SK-N-SH (cell line): Measurements from ENCODE around the gene SHMT2. TPM values are rescaled to one million over a fixed set of nuclear protein-coding genes. Genes with fewer than 3 reads are reported as not detected.

ENCODE experiments used
- CTCF ChIA-PET: fragments of 300-600, 350-600 bp; formaldehyde crosslinking; extraction: SDS; loops from one replicate; lab custom pipeline; 2021; lab: Yijun Ruan, JAX
- POLR2A ChIA-PET: fragments of 350-600 bp; sonication (Branson Sonifier 250); formaldehyde crosslinking; extraction: SDS; loops from one replicate; lab custom pipeline; 2020; ENCODE audit warnings: antibody characterized with exemption, inconsistent platforms; lab: Yijun Ruan, JAX
- DNase-seq: peaks from one replicate; pipeline ENCODE4 v3.0.0; 2012
- H2AFZ ChIP-seq: fragments of 200-600 bp; sonication (generic); 2 replicates; pipeline ENCODE4 v1.8.1; 2016; ENCODE audit warnings: antibody characterized with exemption, mild to moderate bottlenecking, low read depth
- H3F3A ChIP-seq: fragments of 200-600 bp; sonication (generic); replicated peaks from 2 replicates; pipeline ENCODE3; 2016; ENCODE audit warnings: antibody characterized with exemption, mild to moderate bottlenecking; ENCODE audit not compliant: insufficient read depth
- H3K27ac ChIP-seq, 2 experiments: fragments of 200-500 bp in 1 of 2; fragments of 200-600 bp in 1 of 2; sonication (Bioruptor generic) in 1 of 2; sonication (generic), shearing (Covaris generic) in 1 of 2; 2 replicates each; pipeline versions ENCODE4 v1.5.1 to v1.6.1; 2014 to 2016; ENCODE audit warnings: low read depth in 2 of 2, inconsistent platforms in 1 of 2, low read length in 1 of 2, mild to moderate bottlenecking in 1 of 2, mixed read lengths in 1 of 2
- H3K27me3 ChIP-seq: fragments of 200-600 bp; sonication (generic), shearing (Covaris generic); 2 replicates; pipeline ENCODE4 v1.6.1; 2016; ENCODE audit warnings: mixed run types; ENCODE audit not compliant: insufficient read depth
- H3K36me3 ChIP-seq, 2 experiments: fragments of 200-500 bp in 1 of 2; fragments of 200-600 bp in 1 of 2; sonication (Bioruptor generic) in 1 of 2; sonication (generic) in 1 of 2; replicated peaks in 1 of 2; 2 replicates each; pipeline versions ENCODE3 to v1.5.1; 2014 to 2016; ENCODE audit warnings: low read length in 1 of 2, mild to moderate bottlenecking in 1 of 2; ENCODE audit not compliant: insufficient read depth in 2 of 2, control insufficient read depth in 1 of 2
- H3K4me1 ChIP-seq, 2 experiments: fragments of 200-500 bp in 1 of 2; fragments of 200-600 bp in 1 of 2; sonication (Bioruptor generic) in 1 of 2; sonication (generic), shearing (Covaris generic) in 1 of 2; 2 replicates each; pipeline versions ENCODE4 v1.5.1 to v1.6.1; 2014 to 2016; ENCODE audit warnings: low read depth in 1 of 2, low read length in 1 of 2, mixed run types in 1 of 2; ENCODE audit not compliant: insufficient read depth in 2 of 2, control insufficient read depth in 1 of 2
- H3K4me2 ChIP-seq: fragments of 200-600 bp; sonication (generic), shearing (Covaris generic); 2 replicates; pipeline ENCODE4 v1.6.1; 2017; ENCODE audit warnings: mixed run types
- H3K4me3 ChIP-seq, 2 experiments: fragments of 200-500 bp in 1 of 2; fragments of 200-600 bp in 1 of 2; sonication (Bioruptor generic) in 1 of 2; sonication (generic), shearing (Covaris generic) in 1 of 2; 2 replicates each; pipeline versions ENCODE4 v1.5.1 to v1.8.1; 2014 to 2016; ENCODE audit warnings: low read depth in 2 of 2, inconsistent platforms in 1 of 2, low read length in 1 of 2, mild to moderate bottlenecking in 1 of 2, mixed read lengths in 1 of 2, moderate library complexity in 1 of 2
- H3K79me2 ChIP-seq: fragments of 200-600 bp; sonication (generic); 2 replicates; pipeline ENCODE4 v1.8.1; 2017; ENCODE audit warnings: mild to moderate bottlenecking; ENCODE audit not compliant: insufficient read depth
- H3K9ac ChIP-seq: fragments of 200-600 bp; sonication (generic); 2 replicates; pipeline ENCODE4 v1.6.1; 2017; ENCODE audit warnings: mixed run types
- H3K9me2 ChIP-seq: fragments of 200-600 bp; sonication (generic); 2 replicates; pipeline ENCODE4 v1.6.1; 2017; ENCODE audit warnings: mixed run types
- H3K9me3 ChIP-seq: fragments of 200-600 bp; sonication (generic); 2 replicates; pipeline ENCODE4 v1.6.1; 2017; ENCODE audit warnings: mixed run types, mild to moderate bottlenecking, moderate library complexity
- H4K20me1 ChIP-seq: fragments of 200-600 bp; sonication (generic); 2 replicates; pipeline ENCODE4 v1.6.1; 2017; ENCODE audit warnings: mild to moderate bottlenecking, mixed run types; ENCODE audit not compliant: insufficient read depth
- ELF1 ChIP-seq: IDR thresholded peaks from 2 replicates; pipeline ENCODE4 v1.4.0; 2012
- EZH2phosphoT487 ChIP-seq: fragments of 200-600 bp; sonication (generic); IDR thresholded peaks from 2 replicates; pipeline ENCODE4 v1.6.1; 2017; ENCODE audit warnings: low read depth, mixed run types, mild to moderate bottlenecking, antibody characterized with exemption, moderate library complexity, borderline replicate concordance
- FOSL2 ChIP-seq: IDR thresholded peaks from 2 replicates; pipeline ENCODE4 v1.4.0; 2012; ENCODE audit warnings: low read depth, mild to moderate bottlenecking, moderate library complexity, borderline replicate concordance
- FOXM1 ChIP-seq: IDR thresholded peaks from 2 replicates; pipeline ENCODE4 v1.4.0; 2012; ENCODE audit warnings: low read depth, mild to moderate bottlenecking
- GABPA ChIP-seq: IDR thresholded peaks from 2 replicates; pipeline ENCODE4 v1.4.0; 2012; ENCODE audit warnings: low read depth, mild to moderate bottlenecking
- JUND ChIP-seq: IDR thresholded peaks from 2 replicates; pipeline ENCODE4 v1.4.0; 2012
- MAX ChIP-seq: IDR thresholded peaks from 2 replicates; pipeline ENCODE4 v1.4.0; 2012; ENCODE audit warnings: low read depth
- MXI1 ChIP-seq: IDR thresholded peaks from 2 replicates; pipeline ENCODE4 v1.6.1; 2012; ENCODE audit warnings: mild to moderate bottlenecking, low read depth, low read length, improper control_type of control experiment
- PBX3 ChIP-seq: IDR thresholded peaks from 2 replicates; pipeline ENCODE4; 2012
- RAD21 ChIP-seq: IDR thresholded peaks from 2 replicates; pipeline ENCODE4 v1.6.1; 2012; ENCODE audit warnings: mild to moderate bottlenecking, low read length
- RXRA ChIP-seq: IDR thresholded peaks from 2 replicates; pipeline ENCODE4 v1.4.0; 2012; ENCODE audit warnings: low read depth, mild to moderate bottlenecking, borderline replicate concordance
- SIN3A ChIP-seq: IDR thresholded peaks from 2 replicates; pipeline ENCODE4 v1.6.1; 2012; ENCODE audit warnings: low read depth, mild to moderate bottlenecking, low read length, moderate library complexity, borderline replicate concordance
- TAF1 ChIP-seq: IDR thresholded peaks from 2 replicates; pipeline ENCODE4 v1.6.1; 2012; ENCODE audit warnings: low read depth, mild to moderate bottlenecking, low read length, moderate library complexity, borderline replicate concordance
- TCF12 ChIP-seq: IDR thresholded peaks from 2 replicates; pipeline ENCODE4 v1.4.0; 2012
- TEAD4 ChIP-seq: IDR thresholded peaks from 2 replicates; pipeline ENCODE4 v1.4.0; 2012; ENCODE audit warnings: mild to moderate bottlenecking, borderline replicate concordance; ENCODE audit not compliant: insufficient read depth
- WGBS: methylation state at CpG from one replicate; pipeline ENCODE4 v1.1.6; 2017; ENCODE audit warnings: low lambda C conversion rate; 5-methylcytosine and 5-hydroxymethylcytosine counted together
- polyA plus RNA-seq, 3 experiments: library from polyadenylated mRNA; depleted of rRNA; stranded (reverse); fragments of >200 nt; gene quantifications; 2 replicates each; pipeline ENCODE4 v1.2.3, GENCODE V29; 2012
- TF ChIP-seq, protein P1 (sequence below): fragments of 150-350 bp; IDR thresholded peaks from 2 replicates; pipeline ENCODE4 v1.6.1; 2016; ENCODE audit warnings: mild to moderate bottlenecking, low read depth, low read length
- TF ChIP-seq, protein P2 (sequence below): IDR thresholded peaks from 2 replicates; pipeline ENCODE4 v1.4.0; 2012; ENCODE audit warnings: low read depth, borderline replicate concordance
- TF ChIP-seq, protein P3 (sequence below): IDR thresholded peaks from 2 replicates; pipeline ENCODE4 v1.6.1; 2012; ENCODE audit warnings: mild to moderate bottlenecking, low read depth, low read length, moderate library complexity

SHMT2 gene
- polyA plus RNA-seq, 1 of the 3 experiments (the other 2 are of a cell fraction), result 204 TPM

DNA sequence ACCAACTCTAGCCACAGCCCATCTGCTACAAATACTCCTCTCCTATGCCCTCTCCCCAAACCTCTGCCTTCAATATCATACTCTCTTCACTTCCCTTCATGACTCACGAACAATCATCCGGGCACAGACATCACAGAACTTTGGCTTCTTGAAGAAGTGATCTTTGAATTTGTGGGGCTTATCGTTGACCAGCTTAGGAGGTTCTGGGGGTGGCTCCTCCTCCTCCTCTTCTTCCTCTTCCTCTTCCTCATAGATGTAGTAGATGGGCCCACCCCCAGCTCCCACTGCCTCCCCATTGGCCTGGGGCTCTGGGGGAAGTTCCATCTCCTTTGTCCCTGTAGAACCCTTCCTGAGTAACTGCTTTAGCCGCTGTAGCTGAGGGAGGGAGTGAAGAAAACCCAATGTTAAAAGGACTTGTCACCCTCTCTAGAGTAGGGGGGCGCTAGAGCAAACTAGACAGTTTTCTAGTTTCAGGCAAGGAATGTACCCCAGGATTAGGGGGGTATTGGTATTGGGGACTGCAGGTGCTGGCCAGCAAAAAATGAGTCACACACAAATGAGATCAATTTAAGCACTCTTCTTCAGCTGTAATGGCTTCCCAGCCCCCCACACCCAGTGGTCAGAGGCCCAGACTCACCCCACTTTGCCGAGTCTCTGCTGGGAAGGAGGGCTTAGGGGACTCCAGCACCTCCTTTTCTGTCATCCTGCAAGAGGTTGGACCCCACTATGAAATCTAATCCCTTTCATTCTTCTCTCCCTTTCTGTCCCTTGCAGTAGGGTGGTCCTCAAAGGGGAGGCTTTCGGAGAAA is 19.6 kb downstream of the SHMT2 start:
- Histone ChIP-seq H3K27ac (no peak overlapping the region), H3K4me1 (no peaks in the 10 kb centered on the region; a peak in 1 of 4 replicates), H3K9me2 (no peaks in the 10 kb centered on the region), H3K36me3 (peaks cover 0 to 3% of the 10 kb centered on the region in 2 experiments), H3K4me3 (no peak overlapping the region), H2AFZ (no peak overlapping the region), H3K27me3 (no peaks in the 10 kb centered on the region), H3F3A (peaks cover 3% of the 10 kb centered on the region), H3K9ac (no peak overlapping the region), H3K79me2 (no peaks in the 10 kb centered on the region), H3K4me2 (no peak overlapping the region), H4K20me1 (no peaks in the 10 kb centered on the region), H3K9me3 (no peaks in the 10 kb centered on the region)
- TF ChIP-seq FOSL2 (no peak), SIN3A (no peak), ELF1 (no peak), TAF1 (no peak), RAD21 (no peak), RXRA (no peak), JUND (no peak), PBX3 (no peak), TEAD4 (no peak), MAX (no peak), EZH2phosphoT487 (no peak), MXI1 (no peak), FOXM1 (no peak), TCF12 (no peak), GABPA (no peak)
- TF ChIP-seq, protein P1, sequence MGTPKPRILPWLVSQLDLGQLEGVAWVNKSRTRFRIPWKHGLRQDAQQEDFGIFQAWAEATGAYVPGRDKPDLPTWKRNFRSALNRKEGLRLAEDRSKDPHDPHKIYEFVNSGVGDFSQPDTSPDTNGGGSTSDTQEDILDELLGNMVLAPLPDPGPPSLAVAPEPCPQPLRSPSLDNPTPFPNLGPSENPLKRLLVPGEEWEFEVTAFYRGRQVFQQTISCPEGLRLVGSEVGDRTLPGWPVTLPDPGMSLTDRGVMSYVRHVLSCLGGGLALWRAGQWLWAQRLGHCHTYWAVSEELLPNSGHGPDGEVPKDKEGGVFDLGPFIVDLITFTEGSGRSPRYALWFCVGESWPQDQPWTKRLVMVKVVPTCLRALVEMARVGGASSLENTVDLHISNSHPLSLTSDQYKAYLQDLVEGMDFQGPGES, result no peak
- TF ChIP-seq, protein P2, sequence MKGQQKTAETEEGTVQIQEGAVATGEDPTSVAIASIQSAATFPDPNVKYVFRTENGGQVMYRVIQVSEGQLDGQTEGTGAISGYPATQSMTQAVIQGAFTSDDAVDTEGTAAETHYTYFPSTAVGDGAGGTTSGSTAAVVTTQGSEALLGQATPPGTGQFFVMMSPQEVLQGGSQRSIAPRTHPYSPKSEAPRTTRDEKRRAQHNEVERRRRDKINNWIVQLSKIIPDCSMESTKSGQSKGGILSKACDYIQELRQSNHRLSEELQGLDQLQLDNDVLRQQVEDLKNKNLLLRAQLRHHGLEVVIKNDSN, result no peak
- TF ChIP-seq, protein P3, sequence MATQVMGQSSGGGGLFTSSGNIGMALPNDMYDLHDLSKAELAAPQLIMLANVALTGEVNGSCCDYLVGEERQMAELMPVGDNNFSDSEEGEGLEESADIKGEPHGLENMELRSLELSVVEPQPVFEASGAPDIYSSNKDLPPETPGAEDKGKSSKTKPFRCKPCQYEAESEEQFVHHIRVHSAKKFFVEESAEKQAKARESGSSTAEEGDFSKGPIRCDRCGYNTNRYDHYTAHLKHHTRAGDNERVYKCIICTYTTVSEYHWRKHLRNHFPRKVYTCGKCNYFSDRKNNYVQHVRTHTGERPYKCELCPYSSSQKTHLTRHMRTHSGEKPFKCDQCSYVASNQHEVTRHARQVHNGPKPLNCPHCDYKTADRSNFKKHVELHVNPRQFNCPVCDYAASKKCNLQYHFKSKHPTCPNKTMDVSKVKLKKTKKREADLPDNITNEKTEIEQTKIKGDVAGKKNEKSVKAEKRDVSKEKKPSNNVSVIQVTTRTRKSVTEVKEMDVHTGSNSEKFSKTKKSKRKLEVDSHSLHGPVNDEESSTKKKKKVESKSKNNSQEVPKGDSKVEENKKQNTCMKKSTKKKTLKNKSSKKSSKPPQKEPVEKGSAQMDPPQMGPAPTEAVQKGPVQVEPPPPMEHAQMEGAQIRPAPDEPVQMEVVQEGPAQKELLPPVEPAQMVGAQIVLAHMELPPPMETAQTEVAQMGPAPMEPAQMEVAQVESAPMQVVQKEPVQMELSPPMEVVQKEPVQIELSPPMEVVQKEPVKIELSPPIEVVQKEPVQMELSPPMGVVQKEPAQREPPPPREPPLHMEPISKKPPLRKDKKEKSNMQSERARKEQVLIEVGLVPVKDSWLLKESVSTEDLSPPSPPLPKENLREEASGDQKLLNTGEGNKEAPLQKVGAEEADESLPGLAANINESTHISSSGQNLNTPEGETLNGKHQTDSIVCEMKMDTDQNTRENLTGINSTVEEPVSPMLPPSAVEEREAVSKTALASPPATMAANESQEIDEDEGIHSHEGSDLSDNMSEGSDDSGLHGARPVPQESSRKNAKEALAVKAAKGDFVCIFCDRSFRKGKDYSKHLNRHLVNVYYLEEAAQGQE, result no peak
- 86% methylated on average over 7 of the region's 7 CpGs for WGBS
- ChIA-PET CTCF (interaction anchor here (0.7 to 31.5 kb wide), 10 partner anchors 8 to 210 kb away, joined by 3 to 937 read pairs (median 8); partner anchors contain the start of genes GLI1 and NXPH4), POLR2A (interaction anchor here (0.5 kb wide), 1 partner anchor 9 kb away, joined by 3 read pairs; no protein-coding TSS in a partner anchor)
- DNase-seq, result no peak
